ENCODE results near the gene P2RX7. TPM values are rescaled to one million over a fixed set of nuclear protein-coding genes. Genes with fewer than 3 reads are reported as not detected.

Gene P2RX7
- polyA plus RNA-seq, 1 donor from 2014 or later, result not detected

GRCh38 chr12:121114019-121114639, 18.5 kb upstream of the P2RX7 start:
- Histone ChIP-seq H3K4me3 (ENCODE audit: low read length) (no peak overlapping the region), H4K20me1 (ENCODE audit: insufficient read depth) (no peaks in the 10 kb centered on the region), H3K79me2 (replicated peaks; ENCODE audit: insufficient read depth, low read length) (no peaks in the 10 kb centered on the region), H3K27me3 (ENCODE audit: insufficient read depth, low read depth, low read length) (no peaks in the 10 kb centered on the region), H3K36me3 (ENCODE audit: insufficient read depth, low read length) (no peaks in the 10 kb centered on the region), H3F3A (ENCODE audit: insufficient read depth, low read length, poor library complexity, severe bottlenecking) (no peaks in the 10 kb centered on the region), H3K9me3 (ENCODE audit: low read length) (no peaks in the 10 kb centered on the region), H3K9ac (ENCODE audit: low read length) (no peak overlapping the region), H3K27ac (ENCODE audit: low read length) (no peak overlapping the region), H3K9me2 (ENCODE audit: insufficient read depth, low read length) (no peaks in the 10 kb centered on the region), H3K4me2 (ENCODE audit: low read length) (no peak overlapping the region), H2AFZ (ENCODE audit: low read depth, low read length) (no peak overlapping the region)
- TF ChIP-seq EZH2 (IDR thresholded peaks at IDR 0.05; ENCODE audit: borderline replicate concordance, insufficient read depth, low read length, poor library complexity, severe bottlenecking) (no peak), RAD21 (conservative IDR thresholded peaks at IDR 0.05) (no peak), MXI1 (conservative IDR thresholded peaks at IDR 0.05; ENCODE audit: poor library complexity, severe bottlenecking) (no peak), EP300 (conservative IDR thresholded peaks at IDR 0.05; ENCODE audit: poor library complexity, severe bottlenecking) (no peak), REST (IDR thresholded peaks at IDR 0.05; ENCODE audit: borderline replicate concordance) (no peak), TAF1 (IDR thresholded peaks at IDR 0.05; ENCODE audit: low read depth) (no peak), CTCF (IDR thresholded peaks at IDR 0.05; ENCODE audit: poor library complexity, severe bottlenecking) (no peak), SMC3 (conservative IDR thresholded peaks at IDR 0.05; ENCODE audit: poor library complexity) (no peak), POLR2AphosphoS5 (IDR thresholded peaks at IDR 0.05) (no peak)

GRCh38 chr12:121114806-121115205, 17.9 kb upstream of the P2RX7 start:
- TF ChIP-seq REST (IDR thresholded peaks at IDR 0.05; ENCODE audit: borderline replicate concordance), result no peak
- TF ChIP-seq EZH2 (IDR thresholded peaks at IDR 0.05; ENCODE audit: borderline replicate concordance, insufficient read depth, low read length, poor library complexity, severe bottlenecking), result no peak
- TF ChIP-seq MXI1 (conservative IDR thresholded peaks at IDR 0.05; ENCODE audit: poor library complexity, severe bottlenecking), result no peak
- no peak for TF ChIP-seq SMC3 (conservative IDR thresholded peaks at IDR 0.05; ENCODE audit: poor library complexity)
- TF ChIP-seq RAD21 (conservative IDR thresholded peaks at IDR 0.05), result no peak
- TF ChIP-seq POLR2AphosphoS5 (IDR thresholded peaks at IDR 0.05), result no peak
- Histone ChIP-seq H3K27me3 (ENCODE audit: insufficient read depth, low read depth, low read length) (no peaks in the 10 kb centered on the region), H2AFZ (ENCODE audit: low read depth, low read length) (no peak overlapping the region), H3K9me2 (ENCODE audit: insufficient read depth, low read length) (no peaks in the 10 kb centered on the region), H3K4me3 (ENCODE audit: low read length) (no peak overlapping the region), H3K36me3 (ENCODE audit: insufficient read depth, low read length) (no peaks in the 10 kb centered on the region), H3F3A (ENCODE audit: insufficient read depth, low read length, poor library complexity, severe bottlenecking) (no peaks in the 10 kb centered on the region), H3K27ac (ENCODE audit: low read length) (no peak overlapping the region), H3K9ac (ENCODE audit: low read length) (no peak overlapping the region), H3K79me2 (replicated peaks; ENCODE audit: insufficient read depth, low read length) (no peaks in the 10 kb centered on the region), H3K9me3 (ENCODE audit: low read length) (no peaks in the 10 kb centered on the region), H3K4me2 (ENCODE audit: low read length) (no peak overlapping the region), H4K20me1 (ENCODE audit: insufficient read depth) (no peaks in the 10 kb centered on the region)
